Muscle of leg (tissue), 11 donors: ENCODE measurements around the gene NXPH4. TPM values are rescaled to one million over a fixed set of nuclear protein-coding genes. Genes with fewer than 3 reads are reported as not detected.
A peak's percentile ranks its signal among the peaks of the same experiment; 100 is the strongest.

Experiments used
- DNase-seq: peaks from one replicate; pipeline ENCODE4 v3.0.0; 2013
- H3K27ac ChIP-seq: one replicate; pipeline ENCODE4 v1.5.1; 2013; ENCODE audit warnings: mild to moderate bottlenecking, low read length, control low read depth
- H3K27me3 ChIP-seq: one replicate; pipeline ENCODE4 v1.6.1; 2013; ENCODE audit warnings: low read length; ENCODE audit not compliant: control insufficient read depth, insufficient read depth
- H3K36me3 ChIP-seq: one replicate; pipeline ENCODE4 v1.6.1; 2013; ENCODE audit warnings: low read length; ENCODE audit not compliant: control insufficient read depth, insufficient read depth
- H3K4me1 ChIP-seq: one replicate; pipeline ENCODE4 v1.6.1; 2013; ENCODE audit warnings: low read length; ENCODE audit not compliant: control insufficient read depth, insufficient read depth
- H3K4me3 ChIP-seq: one replicate; pipeline ENCODE4 v1.5.1; 2013; ENCODE audit warnings: low read length, control low read depth
- H3K9me3 ChIP-seq: replicated peaks from 2 replicates; pipeline ENCODE4 v1.6.1; 2013; ENCODE audit warnings: low read depth, low read length; ENCODE audit not compliant: control insufficient read depth
- WGBS: methylation state at CpG from one replicate; pipeline ENCODE4 v1.1.5; 2013; ENCODE audit warnings: missing lambda C conversion rate; ENCODE audit not compliant: insufficient coverage; 5-methylcytosine and 5-hydroxymethylcytosine counted together
- polyA plus RNA-seq, 8 donors: library from polyadenylated mRNA; unstranded; fragments of 120-200 nt; gene quantifications; one replicate each; pipeline versions ENCODE4 v1.2.1 to v1.2.3, GENCODE V29; 2013; ENCODE audit warnings: inconsistent platforms in 1 of 8, low replicate concordance in 1 of 8; ENCODE audit not compliant: insufficient read length in 8 of 8, insufficient read depth in 1 of 8
- total RNA-seq: library from RNA; stranded (reverse); fragments of 120-200 nt; gene quantifications from one replicate; pipeline ENCODE4 v1.2.4, GENCODE V29; 2013

NXPH4 gene
- total and polyA plus RNA-seq, 9 donors, result 1.2 to 5.6 (median 3.9) TPM

GRCh38 chr12:57216921-57217879 is 606 bp downstream of the NXPH4 start:
- Histone ChIP-seq H3K36me3 (peaks cover 14% of the 10 kb centered on the region), H3K4me1 (peaks cover 69% of the 10 kb centered on the region), H3K9me3 (no peaks in the 10 kb centered on the region), H3K27me3 (peaks cover 87% of the 10 kb centered on the region), H3K4me3 (peak overlapping the region; percentile 45), H3K27ac (no peak overlapping the region)
- 1% methylated on average over 46 of the region's 63 CpGs for WGBS
- DNase-seq, result peak; percentile 71

- Histone ChIP-seq H3K36me3 (peaks cover 5% of the 10 kb centered on the region), H3K9me3 (no peaks in the 10 kb centered on the region), H3K4me1 (peaks cover 66% of the 10 kb centered on the region), H3K27me3 (peaks cover 97% of the 10 kb centered on the region), H3K27ac (no peak overlapping the region), H3K4me3 (no peak overlapping the region)
- peak; percentile 58 for DNase-seq
- 43% methylated on average over 4 of the region's 5 CpGs for WGBS
These were observed 1.6 kb downstream of the NXPH4 start for GRCh38 chr12:57218030-57218853.

- H3K4me3 ChIP-seq, result no peak overlapping the region
- peaks cover 98% of the 10 kb centered on the region for H3K27me3 ChIP-seq
- 39% methylated on average over 9 of the region's 14 CpGs for WGBS
- H3K36me3 ChIP-seq, result no peaks in the 10 kb centered on the region
- no peak for DNase-seq
- no peaks in the 10 kb centered on the region for H3K9me3 ChIP-seq
- no peak overlapping the region for H3K27ac ChIP-seq
- peaks cover 55% of the 10 kb centered on the region for H3K4me1 ChIP-seq
These were observed 2.8 kb downstream of the NXPH4 start for GRCh38 chr12:57219205-57219992.

- Histone ChIP-seq H3K27ac (no peak overlapping the region), H3K4me1 (peaks cover 52% of the 10 kb centered on the region), H3K36me3 (no peaks in the 10 kb centered on the region), H3K4me3 (no peak overlapping the region), H3K27me3 (peaks cover 98% of the 10 kb centered on the region), H3K9me3 (no peaks in the 10 kb centered on the region)
- DNase-seq, result no peak
- WGBS, result 29% methylated on average over 2 of the region's 38 CpGs
These were observed 3.6 kb downstream of the NXPH4 start for GRCh38 chr12:57219993-57220754.

- H3K27ac ChIP-seq, result no peak overlapping the region
- H3K36me3 ChIP-seq, result no peaks in the 10 kb centered on the region
- WGBS, result 61% methylated on average over 1 of the region's 1 CpG
- H3K4me1 ChIP-seq, result peaks cover 51% of the 10 kb centered on the region
- H3K9me3 ChIP-seq, result no peaks in the 10 kb centered on the region
- no peak for DNase-seq
- H3K4me3 ChIP-seq, result no peak overlapping the region
- H3K27me3 ChIP-seq, result peaks cover 98% of the 10 kb centered on the region
These were observed 4.2 kb downstream of the NXPH4 start for GRCh38 chr12:57220770-57221168.

- Histone ChIP-seq H3K4me3 (no peak overlapping the region), H3K36me3 (no peaks in the 10 kb centered on the region), H3K27me3 (peaks cover 98% of the 10 kb centered on the region), H3K9me3 (no peaks in the 10 kb centered on the region), H3K4me1 (peaks cover 46% of the 10 kb centered on the region), H3K27ac (no peak overlapping the region)
- DNase-seq, result no peak
- WGBS, result 19% methylated on average over 18 of the region's 24 CpGs
These were observed 4.7 kb downstream of the NXPH4 start for GRCh38 chr12:57221169-57221917.

- Histone ChIP-seq H3K36me3 (no peaks in the 10 kb centered on the region), H3K4me3 (no peak overlapping the region), H3K9me3 (no peaks in the 10 kb centered on the region), H3K4me1 (peaks cover 45% of the 10 kb centered on the region), H3K27ac (no peak overlapping the region), H3K27me3 (peaks cover 100% of the 10 kb centered on the region)
- WGBS, result 48% methylated on average over 11 of the region's 13 CpGs
- no peak for DNase-seq
These were observed 5.9 kb downstream of the NXPH4 start for GRCh38 chr12:57222286-57223190.
